ENCODE data around the gene TLX2.
A peak's percentile ranks its signal among the peaks of the same experiment; 100 is the strongest.

Gene TLX2

GRCh38 chr2:74534411-74534810 is 20.2 kb downstream of the TLX2 start:
- DNase-seq: no peak

- DNase-seq: no peak
Observed at GRCh38 chr2:74535440-74535965, 21.3 kb downstream of the TLX2 start.

GRCh38 chr2:74536166-74536950 is 22.1 kb downstream of the TLX2 start:
- DNase-seq: no peak

DNA sequence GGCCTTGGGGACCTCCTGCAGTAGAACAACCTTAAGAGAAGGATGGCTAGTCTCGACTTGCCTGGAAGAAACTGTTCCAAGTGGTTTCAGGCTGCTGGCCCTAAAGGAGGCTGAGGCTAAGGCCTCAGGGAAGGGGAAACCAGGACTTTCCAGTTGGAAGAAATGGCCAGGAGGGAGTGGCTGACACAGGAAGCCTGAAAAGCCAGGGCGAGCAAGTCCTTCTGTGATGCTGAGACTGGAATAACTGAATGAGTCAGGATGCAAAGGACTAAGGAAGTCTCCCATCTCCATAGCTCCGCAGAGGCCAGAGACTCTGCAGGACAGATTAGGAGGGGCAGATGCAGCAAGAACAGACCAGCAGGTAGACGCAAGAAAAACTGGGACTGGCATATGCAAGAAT is 22.9 kb downstream of the TLX2 start:
- no peak for DNase-seq

DNA sequence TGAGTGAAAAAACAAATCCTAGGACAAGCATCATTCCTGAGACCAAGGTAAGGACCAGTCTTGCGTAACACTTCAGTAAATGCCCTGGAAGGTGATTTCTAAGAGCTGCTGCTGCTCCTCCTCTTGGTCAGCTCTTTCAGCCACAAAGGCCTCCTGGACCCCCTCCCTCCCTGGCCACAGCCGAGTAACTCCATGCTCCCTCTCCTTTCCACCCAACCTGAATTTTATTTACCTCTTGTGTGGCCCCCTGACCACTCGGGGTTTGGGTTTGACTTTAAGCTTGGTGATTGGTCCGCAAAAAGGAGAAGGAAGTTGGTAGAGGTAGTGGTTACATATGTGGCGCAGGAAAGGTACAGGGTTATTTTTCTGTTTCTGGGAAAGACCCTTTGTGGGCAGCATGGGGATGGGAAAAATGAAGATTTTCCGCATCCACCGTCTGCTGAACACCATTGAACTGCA is 24.7 kb downstream of the TLX2 start:
- no peak for DNase-seq

DNA sequence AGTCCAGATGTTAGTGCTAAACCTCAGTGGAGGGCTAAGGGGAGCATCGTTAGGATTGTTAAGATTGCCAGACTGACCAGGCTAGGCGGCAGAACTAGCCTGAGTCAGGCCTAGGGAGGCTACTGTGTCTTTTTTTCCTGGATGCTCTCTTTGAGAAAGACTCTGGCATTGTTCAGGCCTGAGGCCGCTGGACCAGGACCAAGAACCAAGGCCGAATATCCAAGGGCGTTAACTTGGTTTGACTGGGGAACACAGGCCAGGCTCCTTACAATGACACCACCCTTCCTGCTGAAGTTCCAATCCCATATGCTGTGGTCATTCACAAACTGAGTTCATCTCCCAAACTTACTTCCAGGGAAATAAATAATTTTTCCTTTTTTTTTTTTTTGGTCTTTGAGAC is 26.0 kb downstream of the TLX2 start:
- no peak for DNase-seq

DNA sequence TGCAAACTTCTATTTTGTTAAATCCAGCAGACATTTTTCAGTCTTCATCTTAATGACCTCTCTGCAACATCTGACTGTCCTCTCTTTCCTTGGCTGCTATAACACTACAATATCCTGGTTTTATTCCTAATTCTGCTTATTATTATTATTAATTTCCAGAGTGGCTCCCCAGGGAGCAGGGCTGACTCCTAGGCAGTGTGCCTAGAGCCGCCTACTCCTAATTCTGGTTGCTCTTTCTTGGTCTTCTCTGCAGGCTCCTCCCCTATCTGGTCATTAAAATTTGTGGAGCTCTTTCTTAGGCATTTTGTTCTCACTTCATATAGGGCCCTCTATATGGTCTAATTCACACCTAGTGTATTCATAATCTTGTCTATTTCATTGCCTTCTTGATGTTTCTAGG is 28.7 kb downstream of the TLX2 start:
- DNase-seq: no peak

- DNase-seq: no peak
Observed at GRCh38 chr2:74544634-74545033, 30.4 kb downstream of the TLX2 start.

DNA sequence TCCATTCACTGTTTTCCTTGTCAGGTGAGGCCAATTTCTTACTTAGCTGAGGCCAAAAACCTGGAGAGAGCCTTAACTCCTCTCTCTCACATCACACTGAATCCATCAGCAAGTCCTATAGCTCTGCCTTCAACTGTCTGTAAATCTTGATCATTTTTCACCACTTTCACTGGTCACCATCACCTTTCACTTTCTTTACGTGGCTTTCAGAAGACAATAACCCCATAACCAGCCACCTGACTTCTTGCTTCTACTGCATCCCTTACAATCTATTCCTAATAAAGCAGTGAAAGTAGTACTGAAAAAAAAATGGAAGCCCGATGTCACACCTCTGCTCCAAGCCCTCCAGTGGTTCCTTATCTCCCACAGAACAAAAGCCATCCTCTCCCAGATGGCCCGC is 31.8 kb downstream of the TLX2 start:
- DNase-seq: no peak

GRCh38 chr2:74548285-74548899 is 34.1 kb downstream of the TLX2 start:
- DNase-seq: no peak

DNA sequence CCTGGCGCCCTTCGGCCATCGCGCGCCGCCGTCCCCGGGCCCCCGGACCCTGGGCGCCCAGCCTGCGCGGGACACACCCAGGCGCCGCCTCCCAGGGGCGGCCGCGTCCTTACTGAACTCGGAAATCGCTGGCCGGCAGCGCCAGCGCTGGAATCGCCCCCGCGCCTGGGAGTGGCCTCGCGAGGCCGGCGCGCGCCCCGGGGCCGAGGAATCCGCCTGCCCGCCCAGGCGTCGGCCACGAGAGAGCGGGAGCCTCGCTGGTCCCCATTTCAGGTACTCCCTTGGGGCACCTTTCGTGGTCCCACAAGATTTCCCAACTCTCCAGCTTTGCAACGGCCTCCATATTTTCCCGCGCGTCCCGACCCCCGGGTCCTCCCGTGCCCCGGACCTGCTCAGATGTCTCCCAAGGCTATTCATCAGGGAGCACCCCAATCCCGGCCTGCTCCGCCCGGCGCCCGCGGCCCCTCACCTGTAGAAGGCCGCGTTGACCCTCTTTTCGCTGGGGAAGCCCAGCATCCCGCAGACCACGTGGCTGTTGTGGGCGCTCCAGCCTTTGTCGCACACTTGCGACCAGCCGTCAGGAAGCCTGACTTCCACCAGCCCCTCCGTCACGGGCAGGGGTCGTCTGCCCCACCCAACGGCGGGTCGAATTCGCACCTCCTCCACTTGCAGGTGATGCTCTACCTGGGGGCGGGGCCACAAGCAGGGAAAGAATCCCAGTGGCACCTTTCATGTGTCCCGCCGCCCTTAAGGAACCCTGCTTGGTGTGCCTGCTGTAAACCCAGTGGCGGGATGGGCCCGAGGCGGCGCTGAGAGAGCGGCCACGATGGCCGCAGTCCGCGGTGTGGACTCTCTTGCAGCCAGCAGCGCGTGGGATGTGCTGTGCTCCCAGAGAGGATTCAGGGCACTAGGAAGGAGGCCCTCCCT is 34.9 kb downstream of the TLX2 start:
- no peak for DNase-seq

DNA sequence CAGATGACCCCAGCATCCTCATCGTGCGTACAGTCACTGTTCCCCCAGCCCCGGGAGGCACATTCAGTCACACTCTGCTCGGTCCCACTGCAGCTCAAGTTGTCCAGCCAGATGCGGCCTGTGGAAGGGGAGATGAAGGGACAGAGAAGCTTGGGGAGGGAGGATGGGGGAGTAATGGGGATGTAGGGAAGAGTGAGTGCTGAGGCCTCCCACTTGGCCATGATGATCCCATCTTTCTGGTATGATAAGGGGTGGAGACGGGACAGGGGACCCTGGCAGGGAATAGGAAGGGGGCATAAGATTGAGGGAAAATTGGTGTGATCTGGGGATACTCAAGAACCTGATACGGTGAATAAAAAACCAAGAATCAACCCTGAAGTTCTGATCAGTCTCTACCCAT is 36.0 kb downstream of the TLX2 start:
- no peak for DNase-seq

- DNase-seq: no peak
Observed at GRCh38 chr2:74551530-74551929, 37.3 kb downstream of the TLX2 start.

DNA sequence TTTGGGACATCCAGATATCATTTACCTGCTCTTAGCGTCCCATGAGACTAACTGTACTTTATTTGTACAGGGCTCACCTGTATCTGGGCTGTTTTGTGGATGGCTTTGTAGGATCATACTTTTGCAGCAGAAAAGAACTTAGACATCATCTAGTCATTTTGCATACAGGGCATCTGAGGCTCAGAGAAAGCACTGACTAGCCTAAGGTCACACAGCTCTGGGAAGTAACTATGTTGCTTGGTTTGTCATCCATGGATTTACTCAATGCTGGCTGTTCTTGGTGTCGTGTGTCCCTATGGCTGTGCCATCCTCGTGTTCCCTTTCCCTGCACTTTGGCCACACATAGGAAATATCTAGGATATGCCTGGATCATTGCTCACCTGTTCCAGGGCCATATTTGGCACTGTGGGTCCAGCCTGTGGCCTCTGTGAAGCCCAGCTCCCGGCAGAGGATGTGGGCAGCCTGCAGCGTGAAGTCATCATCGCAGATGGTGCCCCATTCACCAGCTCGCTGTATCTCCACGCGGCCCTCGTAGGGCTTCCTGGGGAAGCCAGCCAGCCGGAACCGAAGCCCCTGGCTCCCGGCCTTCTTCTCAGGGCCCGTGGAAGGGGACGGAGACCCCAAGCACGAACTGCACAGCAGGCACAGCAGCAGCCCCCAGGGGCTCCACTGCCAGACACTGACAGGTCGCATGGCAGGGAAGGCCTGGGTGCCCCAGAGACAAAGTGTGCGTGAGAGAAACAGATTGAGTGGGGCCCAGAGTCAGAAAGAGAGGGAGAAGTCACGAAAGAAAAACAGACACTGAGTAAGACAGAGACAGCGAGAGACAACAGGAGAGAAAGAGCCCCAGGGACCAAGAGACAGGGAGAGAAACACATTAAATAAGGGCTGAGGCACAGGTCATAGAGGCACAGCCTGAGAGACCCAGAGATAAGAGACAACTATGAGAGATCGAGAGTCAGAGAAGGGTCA is 38.0 kb downstream of the TLX2 start:
- DNase-seq: no peak

DNA sequence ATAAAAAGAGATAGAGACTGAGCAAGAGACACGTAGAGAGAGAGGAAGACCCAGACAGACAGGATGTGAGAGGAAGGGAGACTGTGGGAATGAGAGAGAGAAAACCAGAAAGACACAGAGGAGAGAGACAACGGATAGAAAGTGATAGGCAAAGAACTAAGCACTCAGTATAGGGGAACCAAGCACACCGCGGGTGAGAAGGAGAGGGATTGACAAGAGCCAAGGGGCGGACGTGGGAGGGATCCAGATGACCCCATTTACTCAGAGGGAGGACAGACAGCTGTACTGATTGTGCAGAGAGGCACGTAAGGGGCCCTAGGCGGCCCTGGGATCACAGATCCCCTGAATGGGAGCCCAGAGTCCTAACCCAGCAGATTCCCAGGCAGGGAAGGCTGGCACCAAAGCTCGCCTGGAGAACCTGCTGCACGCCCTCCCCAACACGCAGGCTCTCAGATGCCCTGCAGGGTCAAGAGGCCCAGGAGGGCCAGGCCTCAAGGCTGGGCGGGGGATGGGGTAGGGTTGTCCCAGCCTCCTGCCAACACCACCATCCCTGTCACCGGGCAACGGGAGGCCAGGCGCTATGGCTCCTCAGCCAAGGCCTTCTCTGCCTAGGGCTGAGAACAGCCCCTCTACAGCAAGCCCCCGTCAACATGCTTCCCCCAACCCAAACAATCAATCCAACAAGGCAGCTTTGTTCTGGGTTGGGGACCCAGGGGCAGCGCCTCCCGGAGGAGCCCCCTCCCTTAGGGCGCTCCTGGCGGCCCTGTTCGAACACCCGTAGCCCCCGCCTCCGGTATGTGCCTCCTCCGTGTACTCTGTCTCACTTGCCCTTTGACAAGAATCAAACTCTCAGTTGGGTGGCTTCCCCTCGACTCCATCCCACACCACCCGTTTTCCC is 38.9 kb downstream of the TLX2 start:
- no peak for DNase-seq

GRCh38 chr2:74553892-74554819 is 39.9 kb downstream of the TLX2 start, which contains the start of the genes DOK1 and LOXL3:
Gene DOK1 (plus strand): TSS chr2:74554720. CDS start chr2:74554755, 35 bp downstream.
Gene LOXL3 (minus strand): TSS chr2:74553942. CDS start chr2:74552634, 1,308 bp downstream.
- DNase-seq: peak; percentile 78

- DNase-seq: peak; percentile 38
Observed at GRCh38 chr2:74554820-74555531, 40.7 kb downstream of the TLX2 start.

GRCh38 chr2:74555610-74556103 is 41.4 kb downstream of the TLX2 start:
- DNase-seq: no peak

DNA sequence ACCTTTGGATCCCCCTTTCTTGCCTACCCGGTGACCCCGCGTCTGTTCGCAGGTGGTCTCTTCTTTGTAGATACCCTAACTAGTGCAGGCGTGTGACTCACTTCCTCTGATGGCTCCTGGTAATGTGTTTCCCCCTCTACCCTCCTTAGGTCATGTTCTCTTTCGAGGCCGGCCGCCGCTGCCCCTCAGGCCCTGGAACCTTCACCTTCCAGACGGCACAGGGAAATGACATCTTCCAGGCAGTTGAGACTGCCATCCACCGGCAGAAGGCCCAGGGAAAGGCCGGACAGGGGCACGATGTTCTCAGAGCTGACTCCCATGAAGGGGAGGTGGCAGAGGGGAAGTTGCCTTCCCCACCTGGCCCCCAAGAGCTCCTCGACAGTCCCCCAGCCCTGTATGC is 41.9 kb downstream of the TLX2 start:
- no peak for DNase-seq

All from central memory CD4-positive, alpha-beta T cell (primary cell).